Stimulated activated memory B cell treated with anti-CD40 and anti-IgM and Interleukin-4, amounts not matched to agents 10 μg/mL and 1 μg/mL and 100 μg/mL, for 72 hours (primary cell): ENCODE data around the gene BAG2.

ENCODE experiments used
- ATAC-seq: fragments of 150-1000 bp; cut with Tn5 transposase; 2 replicates; pipeline ENCODE4 v1.10.0; 2021
- H3K27ac Mint-ChIP-seq: one replicate; pipeline ENCODE4 v1.8.0; 2022; ENCODE audit warnings: mild to moderate bottlenecking, mixed read lengths
- H3K27me3 Mint-ChIP-seq: one replicate; pipeline ENCODE4 v1.8.0; 2022; ENCODE audit warnings: mixed read lengths
- H3K36me3 Mint-ChIP-seq: one replicate; pipeline ENCODE4 v1.8.0; 2022; ENCODE audit warnings: mixed read lengths
- H3K4me1 Mint-ChIP-seq: one replicate; pipeline ENCODE4 v1.8.0; 2022; ENCODE audit warnings: mixed read lengths
- H3K4me3 Mint-ChIP-seq: one replicate; pipeline ENCODE4 v1.8.0; 2022; ENCODE audit warnings: mild to moderate bottlenecking, moderate library complexity, mixed read lengths
- H3K9me3 Mint-ChIP-seq: one replicate; pipeline ENCODE4 v1.8.0; 2022; ENCODE audit warnings: mixed read lengths

The BAG2 gene

GRCh38 chr6:57162028-57162427 lies 10.1 kb upstream of the BAG2 start:
- H3K27ac Mint-ChIP-seq = no peak overlapping the region
- ATAC-seq = no peak
- H3K4me3 Mint-ChIP-seq = no peak overlapping the region
- no peaks in the 10 kb centered on the region for H3K27me3 Mint-ChIP-seq
- H3K36me3 Mint-ChIP-seq = peaks cover 51% of the 10 kb centered on the region
- H3K9me3 Mint-ChIP-seq = peaks cover 4% of the 10 kb centered on the region
- H3K4me1 Mint-ChIP-seq = no peaks in the 10 kb centered on the region

- no peak for ATAC-seq
- Mint-ChIP-seq H3K4me1 (no peaks in the 10 kb centered on the region), H3K9me3 (peaks cover 4% of the 10 kb centered on the region), H3K27ac (no peak overlapping the region), H3K27me3 (no peaks in the 10 kb centered on the region), H3K36me3 (peaks cover 51% of the 10 kb centered on the region), H3K4me3 (no peak overlapping the region)
Measured at GRCh38 chr6:57162516-57162915, 9.6 kb upstream of the BAG2 start.

- Mint-ChIP-seq H3K4me3 (no peak overlapping the region), H3K9me3 (peaks cover 4% of the 10 kb centered on the region), H3K27me3 (no peaks in the 10 kb centered on the region), H3K36me3 (peaks cover 51% of the 10 kb centered on the region), H3K4me1 (no peaks in the 10 kb centered on the region), H3K27ac (no peak overlapping the region)
- ATAC-seq = no peak
Measured at GRCh38 chr6:57163956-57164355, 8.2 kb upstream of the BAG2 start.

GRCh38 chr6:57165080-57165479 lies 7.0 kb upstream of the BAG2 start:
- H3K27me3 Mint-ChIP-seq = no peaks in the 10 kb centered on the region
- H3K36me3 Mint-ChIP-seq = peaks cover 49% of the 10 kb centered on the region
- H3K4me3 Mint-ChIP-seq = no peak overlapping the region

GRCh38 chr6:57173056-57173885 lies 1.1 kb downstream of the BAG2 start:
- H3K27ac Mint-ChIP-seq = peak overlapping the region; percentile 96
- peaks cover 40% of the 10 kb centered on the region for H3K4me1 Mint-ChIP-seq
- no peak for ATAC-seq
- H3K9me3 Mint-ChIP-seq = no peaks in the 10 kb centered on the region
- H3K27me3 Mint-ChIP-seq = no peaks in the 10 kb centered on the region
- peak overlapping the region; percentile 89 for H3K4me3 Mint-ChIP-seq
- peaks cover 5% of the 10 kb centered on the region for H3K36me3 Mint-ChIP-seq

More at GRCh38 chr6:57165080-57165479, 7.0 kb upstream of the BAG2 start:
- H3K9me3 Mint-ChIP-seq = peaks cover 4% of the 10 kb centered on the region
- H3K4me1 Mint-ChIP-seq = no peaks in the 10 kb centered on the region
- ATAC-seq = no peak
- no peak overlapping the region for H3K27ac Mint-ChIP-seq

- Mint-ChIP-seq H3K9me3 (no peaks in the 10 kb centered on the region), H3K36me3 (peaks cover 5% of the 10 kb centered on the region), H3K27me3 (no peaks in the 10 kb centered on the region), H3K27ac (peak overlapping the region; percentile 96), H3K4me3 (peak overlapping the region; percentile 89), H3K4me1 (peaks cover 40% of the 10 kb centered on the region)
- no peak for ATAC-seq
Measured at GRCh38 chr6:57173886-57174510, 1.9 kb downstream of the BAG2 start.

- Mint-ChIP-seq H3K27ac (no peak overlapping the region), H3K4me3 (no peak overlapping the region), H3K9me3 (no peaks in the 10 kb centered on the region), H3K36me3 (peaks cover 5% of the 10 kb centered on the region), H3K4me1 (peaks cover 40% of the 10 kb centered on the region), H3K27me3 (no peaks in the 10 kb centered on the region)
- ATAC-seq = no peak
Measured at GRCh38 chr6:57174511-57174907, 2.4 kb downstream of the BAG2 start.

- H3K27ac Mint-ChIP-seq = no peak overlapping the region
- no peak for ATAC-seq
- H3K4me1 Mint-ChIP-seq = peaks cover 33% of the 10 kb centered on the region
- no peak overlapping the region for H3K4me3 Mint-ChIP-seq
- H3K27me3 Mint-ChIP-seq = no peaks in the 10 kb centered on the region
- H3K36me3 Mint-ChIP-seq = peaks cover 28% of the 10 kb centered on the region
- no peaks in the 10 kb centered on the region for H3K9me3 Mint-ChIP-seq
Measured at GRCh38 chr6:57177545-57178265, 5.6 kb downstream of the BAG2 start.

GRCh38 chr6:57180596-57180995 lies 8.5 kb downstream of the BAG2 start:
- Mint-ChIP-seq H3K27ac (no peak overlapping the region), H3K36me3 (peaks cover 27% of the 10 kb centered on the region), H3K9me3 (no peaks in the 10 kb centered on the region), H3K4me1 (peaks cover 12% of the 10 kb centered on the region), H3K27me3 (no peaks in the 10 kb centered on the region), H3K4me3 (no peak overlapping the region)
- no peak for ATAC-seq

- peaks cover 33% of the 10 kb centered on the region for H3K36me3 Mint-ChIP-seq
- no peak overlapping the region for H3K27ac Mint-ChIP-seq
- H3K4me1 Mint-ChIP-seq = peaks cover 7% of the 10 kb centered on the region
- no peak overlapping the region for H3K4me3 Mint-ChIP-seq
- no peaks in the 10 kb centered on the region for H3K9me3 Mint-ChIP-seq
- ATAC-seq = no peak
- no peaks in the 10 kb centered on the region for H3K27me3 Mint-ChIP-seq
Measured at GRCh38 chr6:57182017-57182432, 9.9 kb downstream of the BAG2 start.

GRCh38 chr6:57183336-57183735 lies 11.2 kb downstream of the BAG2 start:
- no peak overlapping the region for H3K4me3 Mint-ChIP-seq
- no peaks in the 10 kb centered on the region for H3K4me1 Mint-ChIP-seq
- no peaks in the 10 kb centered on the region for H3K9me3 Mint-ChIP-seq
- no peaks in the 10 kb centered on the region for H3K27me3 Mint-ChIP-seq
- peaks cover 33% of the 10 kb centered on the region for H3K36me3 Mint-ChIP-seq
- no peak for ATAC-seq
- no peak overlapping the region for H3K27ac Mint-ChIP-seq

- H3K9me3 Mint-ChIP-seq = no peaks in the 10 kb centered on the region
- H3K27me3 Mint-ChIP-seq = no peaks in the 10 kb centered on the region
- H3K36me3 Mint-ChIP-seq = peaks cover 32% of the 10 kb centered on the region
- no peak overlapping the region for H3K27ac Mint-ChIP-seq
- H3K4me3 Mint-ChIP-seq = no peak overlapping the region
- no peak for ATAC-seq
- H3K4me1 Mint-ChIP-seq = no peaks in the 10 kb centered on the region
Measured at GRCh38 chr6:57190140-57190539, 18.0 kb downstream of the BAG2 start.

GRCh38 chr6:57193177-57193576 lies 21.1 kb downstream of the BAG2 start:
- ATAC-seq = no peak
- Mint-ChIP-seq H3K9me3 (no peaks in the 10 kb centered on the region), H3K4me3 (no peak overlapping the region), H3K27me3 (no peaks in the 10 kb centered on the region), H3K36me3 (peaks cover 27% of the 10 kb centered on the region), H3K27ac (no peak overlapping the region), H3K4me1 (no peaks in the 10 kb centered on the region)

GRCh38 chr6:57195457-57195856 lies 23.3 kb downstream of the BAG2 start:
- Mint-ChIP-seq H3K36me3 (peaks cover 26% of the 10 kb centered on the region), H3K4me3 (no peak overlapping the region), H3K27me3 (no peaks in the 10 kb centered on the region), H3K9me3 (no peaks in the 10 kb centered on the region), H3K4me1 (no peaks in the 10 kb centered on the region), H3K27ac (no peak overlapping the region)
- ATAC-seq = no peak

- H3K27me3 Mint-ChIP-seq = no peaks in the 10 kb centered on the region
- no peak for ATAC-seq
- H3K36me3 Mint-ChIP-seq = peaks cover 6% of the 10 kb centered on the region
- H3K4me3 Mint-ChIP-seq = no peak overlapping the region
- H3K27ac Mint-ChIP-seq = no peak overlapping the region
- no peaks in the 10 kb centered on the region for H3K9me3 Mint-ChIP-seq
- no peaks in the 10 kb centered on the region for H3K4me1 Mint-ChIP-seq
Measured at GRCh38 chr6:57198926-57199636, 27.0 kb downstream of the BAG2 start.
